Parathyroid adenoma (tissue), 2 donors: ENCODE measurements around the gene LAPTM5.
A peak's percentile ranks its signal among the peaks of the same experiment; 100 is the strongest.

Experiments
- H2AFZ ChIP-seq: fragments of 300-600 bp; sonication (generic); one replicate; pipeline ENCODE4 v1.7.0; 2017; ENCODE audit warnings: antibody characterized with exemption, mild to moderate bottlenecking
- H3K27ac ChIP-seq: fragments of 300-600 bp; sonication (generic); one replicate; pipeline ENCODE4 v1.7.0; 2017
- H3K27me3 ChIP-seq: fragments of 300-600 bp; sonication (generic); one replicate; pipeline ENCODE4 v1.7.0; 2017; ENCODE audit warnings: low read length; ENCODE audit not compliant: control insufficient read depth, insufficient read depth
- H3K36me3 ChIP-seq: fragments of 300-600 bp; sonication (generic); one replicate; pipeline ENCODE4 v1.7.0; 2017; ENCODE audit warnings: low read length; ENCODE audit not compliant: control insufficient read depth, insufficient read depth
- H3K4me1 ChIP-seq: fragments of 300-600 bp; sonication (generic); one replicate; pipeline ENCODE4 v1.7.0; 2017; ENCODE audit warnings: control low read depth
- H3K4me2 ChIP-seq: fragments of 300-600 bp; sonication (generic); one replicate; pipeline ENCODE4 v1.7.0; 2017; ENCODE audit warnings: low read length
- H3K4me3 ChIP-seq: fragments of 300-600 bp; sonication (generic); one replicate; pipeline ENCODE4 v1.7.0; 2017; ENCODE audit warnings: low read depth, low read length
- H3K79me2 ChIP-seq: fragments of 300-600 bp; sonication (generic); one replicate; pipeline ENCODE4 v1.7.0; 2017; ENCODE audit warnings: control low read depth
- H3K9ac ChIP-seq: fragments of 300-600 bp; sonication (generic); one replicate; pipeline ENCODE4 v1.7.0; 2017; ENCODE audit warnings: mild to moderate bottlenecking
- H3K9me3 ChIP-seq: fragments of 300-600 bp; sonication (generic); one replicate; pipeline ENCODE4 v1.7.0; 2017; ENCODE audit warnings: low read length; ENCODE audit not compliant: control insufficient read depth
- TF ChIP-seq, protein P1 (sequence below): fragments of 300-600 bp; sonication (generic); IDR thresholded peaks from one replicate; pipeline ENCODE4 v1.7.0; 2017; ENCODE audit warnings: antibody characterized with exemption, mild to moderate bottlenecking
- donor health status: primary hyperparathyroidism.

Gene LAPTM5

GRCh38 chr1:30718636-30719405, 38.8 kb downstream of the LAPTM5 start:
- Histone ChIP-seq H3K4me1 (no peaks in the 10 kb centered on the region), H3K9me3 (no peaks in the 10 kb centered on the region), H3K27ac (peak overlapping the region; percentile 93), H3K36me3 (no peaks in the 10 kb centered on the region), H3K4me2 (peak overlapping the region; percentile 97), H2AFZ (peak overlapping the region; percentile 93), H3K4me3 (peak overlapping the region; percentile 61), H3K27me3 (no peaks in the 10 kb centered on the region), H3K79me2 (no peaks in the 10 kb centered on the region), H3K9ac (no peak overlapping the region)
- TF ChIP-seq, protein P1, sequence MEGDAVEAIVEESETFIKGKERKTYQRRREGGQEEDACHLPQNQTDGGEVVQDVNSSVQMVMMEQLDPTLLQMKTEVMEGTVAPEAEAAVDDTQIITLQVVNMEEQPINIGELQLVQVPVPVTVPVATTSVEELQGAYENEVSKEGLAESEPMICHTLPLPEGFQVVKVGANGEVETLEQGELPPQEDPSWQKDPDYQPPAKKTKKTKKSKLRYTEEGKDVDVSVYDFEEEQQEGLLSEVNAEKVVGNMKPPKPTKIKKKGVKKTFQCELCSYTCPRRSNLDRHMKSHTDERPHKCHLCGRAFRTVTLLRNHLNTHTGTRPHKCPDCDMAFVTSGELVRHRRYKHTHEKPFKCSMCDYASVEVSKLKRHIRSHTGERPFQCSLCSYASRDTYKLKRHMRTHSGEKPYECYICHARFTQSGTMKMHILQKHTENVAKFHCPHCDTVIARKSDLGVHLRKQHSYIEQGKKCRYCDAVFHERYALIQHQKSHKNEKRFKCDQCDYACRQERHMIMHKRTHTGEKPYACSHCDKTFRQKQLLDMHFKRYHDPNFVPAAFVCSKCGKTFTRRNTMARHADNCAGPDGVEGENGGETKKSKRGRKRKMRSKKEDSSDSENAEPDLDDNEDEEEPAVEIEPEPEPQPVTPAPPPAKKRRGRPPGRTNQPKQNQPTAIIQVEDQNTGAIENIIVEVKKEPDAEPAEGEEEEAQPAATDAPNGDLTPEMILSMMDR: peak; percentile 89

- Histone ChIP-seq H3K27ac (peak overlapping the region; percentile 47), H3K9ac (no peak overlapping the region), H2AFZ (no peak overlapping the region), H3K4me2 (no peak overlapping the region), H3K4me3 (peak overlapping the region; percentile 31), H3K27me3 (no peaks in the 10 kb centered on the region), H3K36me3 (no peaks in the 10 kb centered on the region), H3K9me3 (no peaks in the 10 kb centered on the region), H3K79me2 (no peaks in the 10 kb centered on the region), H3K4me1 (no peaks in the 10 kb centered on the region)
- TF ChIP-seq, protein P1: no peak
Observed at GRCh38 chr1:30718091-30718635, 39.4 kb downstream of the LAPTM5 start.

GRCh38 chr1:30716646-30717045, 40.9 kb downstream of the LAPTM5 start:
- Histone ChIP-seq H2AFZ (no peak overlapping the region), H3K36me3 (no peaks in the 10 kb centered on the region), H3K4me3 (no peak overlapping the region), H3K9me3 (no peaks in the 10 kb centered on the region), H3K27ac (no peak overlapping the region), H3K4me1 (no peaks in the 10 kb centered on the region), H3K27me3 (no peaks in the 10 kb centered on the region), H3K4me2 (no peak overlapping the region), H3K79me2 (no peaks in the 10 kb centered on the region), H3K9ac (no peak overlapping the region)
- TF ChIP-seq, protein P1: no peak

GRCh38 chr1:30715886-30716285, 41.7 kb downstream of the LAPTM5 start:
- no peak overlapping the region for H3K4me2 ChIP-seq
- H3K4me1 ChIP-seq: no peaks in the 10 kb centered on the region
- H2AFZ ChIP-seq: no peak overlapping the region
- H3K9ac ChIP-seq: no peak overlapping the region
- H3K4me3 ChIP-seq: no peak overlapping the region
- H3K27ac ChIP-seq: no peak overlapping the region
- TF ChIP-seq, protein P1: no peak
- H3K36me3 ChIP-seq: no peaks in the 10 kb centered on the region
- no peaks in the 10 kb centered on the region for H3K79me2 ChIP-seq
- H3K27me3 ChIP-seq: no peaks in the 10 kb centered on the region
- H3K9me3 ChIP-seq: no peaks in the 10 kb centered on the region
